Panc1 (cell line): Measurements from ENCODE around the gene PKD1L1. TPM values are rescaled to one million over a fixed set of nuclear protein-coding genes. Genes with fewer than 3 reads are reported as not detected.

Experiments
- ATAC-seq: fragments of 200-7000 bp; cut with Tn5 transposase; 2 replicates; pipeline ENCODE4 v1.9.1; 2020; ENCODE audit warnings: mild to moderate bottlenecking, moderate library complexity
- BruUV-seq: library from RNA; stranded (reverse); fragments of 400-500 nt; replicated peaks from 2 replicates; lab custom pipeline; 2021; lab: Mats Ljungman, UMichigan
- CTCF ChIA-PET: fragments of 300-600 bp; sonication (Branson Sonifier 250); formaldehyde crosslinking; loops from one replicate; lab custom pipeline; 2022; ENCODE audit warnings: antibody characterized with exemption; lab: Charles Lee
- POLR2A ChIA-PET: fragments of 300-600 bp; sonication (Branson Sonifier 250); formaldehyde crosslinking; loops from one replicate; lab custom pipeline; 2022; ENCODE audit warnings: antibody characterized with exemption; lab: Charles Lee
- DNase-seq: peaks from one replicate; pipeline ENCODE4 v3.0.0-alpha.2; 2010; ENCODE audit warnings: low read depth, low spot score
- H3K27ac ChIP-seq: 2 replicates; pipeline ENCODE4 v1.5.1; 2011; ENCODE audit warnings: mild to moderate bottlenecking, low read length, inconsistent platforms
- H3K27me3 ChIP-seq: fragments of 200-500 bp; sonication (Bioruptor generic); 2 replicates; pipeline ENCODE4 v1.6.0; 2014; ENCODE audit warnings: low read length, inconsistent platforms; ENCODE audit not compliant: control insufficient read depth, insufficient read depth
- H3K36me3 ChIP-seq: fragments of 200-500 bp; sonication (Bioruptor generic); 2 replicates; pipeline ENCODE4 v1.5.1; 2014; ENCODE audit warnings: inconsistent platforms, mild to moderate bottlenecking, low read length, moderate library complexity; ENCODE audit not compliant: control insufficient read depth, insufficient read depth
- H3K4me1 ChIP-seq: 2 replicates; pipeline ENCODE4 v1.5.1; 2011; ENCODE audit warnings: inconsistent platforms, mild to moderate bottlenecking, low read length, moderate library complexity; ENCODE audit not compliant: control insufficient read depth, insufficient read depth
- H3K4me3 ChIP-seq, 2 experiments: 2 replicates each; pipeline ENCODE4 v1.5.1; 2011 to 2012; ENCODE audit warnings: low read depth in 2 of 2, low read length in 2 of 2, mild to moderate bottlenecking in 2 of 2, inconsistent platforms in 1 of 2, moderate library complexity in 1 of 2
- H3K9me3 ChIP-seq: fragments of 200-500 bp; sonication (Bioruptor generic); 2 replicates; pipeline ENCODE4 v1.5.1; 2014; ENCODE audit warnings: low read depth, mild to moderate bottlenecking, inconsistent platforms, low read length, moderate library complexity; ENCODE audit not compliant: control insufficient read depth, insufficient read depth
- POLR2AphosphoS5 ChIP-seq: IDR thresholded peaks from 2 replicates; pipeline ENCODE4 v1.6.1; 2012; ENCODE audit warnings: mild to moderate bottlenecking, low read depth, low read length, moderate library complexity
- SIN3A ChIP-seq: IDR thresholded peaks from 2 replicates; pipeline ENCODE4 v1.6.1; 2012; ENCODE audit warnings: low read depth, mild to moderate bottlenecking, low read length, moderate library complexity, borderline replicate concordance; ENCODE audit not compliant: insufficient read depth
- TCF7L2 ChIP-seq: IDR thresholded peaks from 2 replicates; pipeline ENCODE4 v1.6.1; 2011; ENCODE audit warnings: mild to moderate bottlenecking, low read depth, low read length, inconsistent platforms
- in situ Hi-C: cut with HindIII; loops from 2 replicates; pipeline ENCODE4 v1.10.0; 2016; ENCODE audit warnings: low sequenced_read_pairs, low pct_unique_long_range_greater_than_20kb
- intact Hi-C: fragments of 100-400 bp; cut with micrococcal nuclease; formaldehyde crosslinking; loops from one replicate; pipeline ENCODE4 v1.10.0; 2022; ENCODE audit not compliant: unreplicated experiment
- total RNA-seq: library from RNA; stranded (reverse); gene quantifications from one replicate; pipeline ENCODE4 v1.2.1, GENCODE V29; 2021; ENCODE audit not compliant: unreplicated experiment
- TF ChIP-seq, protein P1 (sequence below), 2 experiments: IDR thresholded peaks; 2 replicates each; pipeline ENCODE4 v1.6.1; 2011 to 2012; ENCODE audit warnings: low read depth in 2 of 2, control low read depth in 1 of 2, low read length in 1 of 2, mild to moderate bottlenecking in 1 of 2, moderate library complexity in 1 of 2; ENCODE audit not compliant: insufficient read depth in 1 of 2
- TF ChIP-seq, protein P2 (sequence below): fragments of 450-650 bp; IDR thresholded peaks from 2 replicates; pipeline ENCODE4 v1.5.1; 2017; ENCODE audit warnings: mild to moderate bottlenecking

Gene PKD1L1
- total RNA-seq, 1 experiment from 2014 or later, result 2.2 TPM

DNA sequence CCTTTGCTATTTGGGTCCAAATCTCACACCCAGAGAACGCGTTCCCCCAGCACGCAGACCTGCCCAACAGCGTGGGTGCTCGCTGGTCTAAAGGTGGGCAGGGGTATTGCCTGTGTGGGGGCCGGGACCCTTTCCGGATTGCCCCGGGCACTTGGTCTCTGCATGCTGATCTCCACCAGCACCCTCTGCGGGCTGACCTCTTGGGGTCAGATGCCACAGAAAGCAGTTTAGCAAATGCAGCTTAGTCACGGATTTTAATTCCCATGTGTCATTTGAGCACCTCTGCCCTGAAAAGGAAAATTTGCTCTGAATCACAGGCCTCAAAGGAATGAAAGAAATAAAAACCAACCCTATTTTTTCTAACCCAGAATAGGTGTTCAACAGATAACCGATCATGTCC is 46.7 kb downstream of the PKD1L1 start:
- ATAC-seq, result 0 out of 2 replicates have a peak, but pooled peaks have one; percentile 44
- ChIA-PET POLR2A (interaction anchor here (0.6 kb wide), 1 partner anchor 83 kb away, joined by 3 read pairs; no protein-coding TSS in a partner anchor), CTCF (no interaction called here)
- DNase-seq, result peak; percentile 12
- Histone ChIP-seq H3K27me3 (no peaks in the 10 kb centered on the region), H3K36me3 (no peaks in the 10 kb centered on the region), H3K4me1 (peaks cover 2% of the 10 kb centered on the region; the same call in 1 of the 2 replicates), H3K9me3 (no peaks in the 10 kb centered on the region), H3K4me3 (no peak overlapping the region), H3K27ac (peak overlapping the region; percentile 30; the same call in 1 of the 2 replicates)
- no peak for TF ChIP-seq POLR2AphosphoS5
- TF ChIP-seq, protein P1, sequence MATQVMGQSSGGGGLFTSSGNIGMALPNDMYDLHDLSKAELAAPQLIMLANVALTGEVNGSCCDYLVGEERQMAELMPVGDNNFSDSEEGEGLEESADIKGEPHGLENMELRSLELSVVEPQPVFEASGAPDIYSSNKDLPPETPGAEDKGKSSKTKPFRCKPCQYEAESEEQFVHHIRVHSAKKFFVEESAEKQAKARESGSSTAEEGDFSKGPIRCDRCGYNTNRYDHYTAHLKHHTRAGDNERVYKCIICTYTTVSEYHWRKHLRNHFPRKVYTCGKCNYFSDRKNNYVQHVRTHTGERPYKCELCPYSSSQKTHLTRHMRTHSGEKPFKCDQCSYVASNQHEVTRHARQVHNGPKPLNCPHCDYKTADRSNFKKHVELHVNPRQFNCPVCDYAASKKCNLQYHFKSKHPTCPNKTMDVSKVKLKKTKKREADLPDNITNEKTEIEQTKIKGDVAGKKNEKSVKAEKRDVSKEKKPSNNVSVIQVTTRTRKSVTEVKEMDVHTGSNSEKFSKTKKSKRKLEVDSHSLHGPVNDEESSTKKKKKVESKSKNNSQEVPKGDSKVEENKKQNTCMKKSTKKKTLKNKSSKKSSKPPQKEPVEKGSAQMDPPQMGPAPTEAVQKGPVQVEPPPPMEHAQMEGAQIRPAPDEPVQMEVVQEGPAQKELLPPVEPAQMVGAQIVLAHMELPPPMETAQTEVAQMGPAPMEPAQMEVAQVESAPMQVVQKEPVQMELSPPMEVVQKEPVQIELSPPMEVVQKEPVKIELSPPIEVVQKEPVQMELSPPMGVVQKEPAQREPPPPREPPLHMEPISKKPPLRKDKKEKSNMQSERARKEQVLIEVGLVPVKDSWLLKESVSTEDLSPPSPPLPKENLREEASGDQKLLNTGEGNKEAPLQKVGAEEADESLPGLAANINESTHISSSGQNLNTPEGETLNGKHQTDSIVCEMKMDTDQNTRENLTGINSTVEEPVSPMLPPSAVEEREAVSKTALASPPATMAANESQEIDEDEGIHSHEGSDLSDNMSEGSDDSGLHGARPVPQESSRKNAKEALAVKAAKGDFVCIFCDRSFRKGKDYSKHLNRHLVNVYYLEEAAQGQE (IDR thresholded peaks at IDR 0.05; ENCODE audit: insufficient read depth in 1 of 2, low read depth in 2 of 2, low read length in 1 of 2), result no peak
- no peak for TF ChIP-seq SIN3A
- TF ChIP-seq, protein P2, sequence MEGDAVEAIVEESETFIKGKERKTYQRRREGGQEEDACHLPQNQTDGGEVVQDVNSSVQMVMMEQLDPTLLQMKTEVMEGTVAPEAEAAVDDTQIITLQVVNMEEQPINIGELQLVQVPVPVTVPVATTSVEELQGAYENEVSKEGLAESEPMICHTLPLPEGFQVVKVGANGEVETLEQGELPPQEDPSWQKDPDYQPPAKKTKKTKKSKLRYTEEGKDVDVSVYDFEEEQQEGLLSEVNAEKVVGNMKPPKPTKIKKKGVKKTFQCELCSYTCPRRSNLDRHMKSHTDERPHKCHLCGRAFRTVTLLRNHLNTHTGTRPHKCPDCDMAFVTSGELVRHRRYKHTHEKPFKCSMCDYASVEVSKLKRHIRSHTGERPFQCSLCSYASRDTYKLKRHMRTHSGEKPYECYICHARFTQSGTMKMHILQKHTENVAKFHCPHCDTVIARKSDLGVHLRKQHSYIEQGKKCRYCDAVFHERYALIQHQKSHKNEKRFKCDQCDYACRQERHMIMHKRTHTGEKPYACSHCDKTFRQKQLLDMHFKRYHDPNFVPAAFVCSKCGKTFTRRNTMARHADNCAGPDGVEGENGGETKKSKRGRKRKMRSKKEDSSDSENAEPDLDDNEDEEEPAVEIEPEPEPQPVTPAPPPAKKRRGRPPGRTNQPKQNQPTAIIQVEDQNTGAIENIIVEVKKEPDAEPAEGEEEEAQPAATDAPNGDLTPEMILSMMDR, result no peak
- no peak for TF ChIP-seq TCF7L2
- in situ Hi-C loops, result no loop called here
- no TSS peak for BruUV-seq
- intact Hi-C loops, result no loop called here

DNA sequence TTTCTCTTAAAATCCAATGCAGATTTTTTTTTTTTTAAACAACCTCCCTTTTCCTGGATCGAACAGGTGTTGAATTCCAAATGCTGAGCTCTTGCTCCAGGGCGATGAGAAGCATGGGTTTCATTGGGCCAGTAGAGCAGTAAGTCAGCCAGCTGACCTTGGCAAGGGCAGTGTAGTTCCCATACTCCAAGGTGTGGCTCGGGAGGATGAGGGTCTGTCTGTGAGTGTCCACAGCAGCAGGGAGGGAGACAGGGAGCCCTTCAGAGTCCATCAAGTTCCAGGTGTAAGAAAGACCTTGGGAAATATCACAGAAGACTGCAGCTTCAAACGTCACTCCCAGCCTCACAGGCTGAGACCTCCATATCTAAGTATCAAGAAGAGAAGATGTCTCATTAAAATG is 50.4 kb downstream of the PKD1L1 start:
- Histone ChIP-seq H3K27me3 (no peaks in the 10 kb centered on the region), H3K9me3 (no peaks in the 10 kb centered on the region), H3K4me3 (no peak overlapping the region), H3K4me1 (0 out of 2 replicates have a peak, but pooled peaks cover 6% of the 10 kb centered on the region), H3K36me3 (no peaks in the 10 kb centered on the region), H3K27ac (no peak overlapping the region)
- DNase-seq, result no peak
- CTCF ChIA-PET, result no interaction called here
- no TSS peak for BruUV-seq
- in situ Hi-C loops, result no loop called here
- POLR2A ChIA-PET, result interaction anchor here (0.6 kb wide), 1 partner anchor 19 kb away, joined by 6 read pairs; no protein-coding TSS in a partner anchor
- ATAC-seq, result no peak
- TF ChIP-seq SIN3A, result no peak
- TF ChIP-seq, protein P1 (IDR thresholded peaks at IDR 0.05; ENCODE audit: insufficient read depth in 1 of 2, low read depth in 2 of 2, low read length in 1 of 2), result no peak
- TF ChIP-seq TCF7L2, result no peak
- TF ChIP-seq, protein P2, result no peak
- no peak for TF ChIP-seq POLR2AphosphoS5
- intact Hi-C loops, result no loop called here
